Stomach smooth muscle (tissue), 2 donors: Measurements from ENCODE around the gene NCK2.
"Not testable (repeated sequence)": the region's sequence is repeated elsewhere in the genome, so short reads cannot be mapped to it uniquely, and the experiment has no call there.

Experiments
- H3K27ac ChIP-seq: one replicate; pipeline ENCODE4 v1.7.0; 2013; ENCODE audit warnings: mild to moderate bottlenecking, low read length, inconsistent platforms
- H3K27me3 ChIP-seq, 2 donors: one replicate each; pipeline ENCODE4 v1.7.0; 2013; ENCODE audit warnings: low read length in 2 of 2; ENCODE audit not compliant: insufficient read depth in 2 of 2, control insufficient read depth in 1 of 2
- H3K36me3 ChIP-seq, 2 donors: one replicate each; pipeline ENCODE4 v1.7.0; 2013; ENCODE audit warnings: low read length in 2 of 2; ENCODE audit not compliant: control insufficient read depth in 2 of 2, insufficient read depth in 2 of 2
- H3K4me1 ChIP-seq: one replicate; pipeline ENCODE4 v1.7.0; 2013; ENCODE audit warnings: low read length; ENCODE audit not compliant: control insufficient read depth, insufficient read depth
- H3K4me3 ChIP-seq, 2 donors: one replicate each; pipeline ENCODE4 v1.7.0; 2013; ENCODE audit warnings: low read length in 2 of 2
- H3K9ac ChIP-seq, 2 donors: one replicate each; pipeline ENCODE4 v1.7.0; 2013; ENCODE audit warnings: low read length in 2 of 2, mild to moderate bottlenecking in 1 of 2
- H3K9me3 ChIP-seq, 2 donors: one replicate each; pipeline ENCODE4 v1.7.0; 2013; ENCODE audit warnings: low read length in 2 of 2; ENCODE audit not compliant: control insufficient read depth in 2 of 2
- donor health status: healthy.
- donor health status: Pancreatic carcinoma.

Gene NCK2

DNA sequence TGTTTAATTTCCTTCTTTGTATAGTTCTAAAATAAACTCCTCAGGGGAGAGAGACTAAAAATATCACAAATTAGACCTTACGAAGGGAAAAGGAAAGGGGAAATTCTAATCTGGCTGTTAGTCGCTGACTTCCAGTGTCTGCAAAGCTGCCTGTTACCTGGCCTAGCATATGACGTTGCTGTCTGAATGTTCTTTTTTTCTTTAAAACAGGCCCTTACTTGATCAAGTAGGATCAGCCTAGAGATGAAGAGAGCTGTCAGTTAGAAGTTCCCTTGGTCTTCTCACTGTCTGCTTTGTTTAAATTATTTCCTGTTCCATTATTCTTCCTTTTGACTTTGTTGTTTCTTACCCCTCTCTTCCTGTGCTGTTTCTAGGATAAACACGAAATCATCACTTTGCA, 11.2 kb downstream of the NCK2 start:
- no peaks in the 10 kb centered on the region for H3K27me3 ChIP-seq
- H3K27ac ChIP-seq: no peak overlapping the region
- peaks cover 0 to 2% of the 10 kb centered on the region in 2 donors for H3K36me3 ChIP-seq
- H3K4me3 ChIP-seq: no peak overlapping the region
- no peak overlapping the region for H3K9ac ChIP-seq
- no peaks in the 10 kb centered on the region for H3K9me3 ChIP-seq
- peaks cover 22% of the 10 kb centered on the region for H3K4me1 ChIP-seq

DNA sequence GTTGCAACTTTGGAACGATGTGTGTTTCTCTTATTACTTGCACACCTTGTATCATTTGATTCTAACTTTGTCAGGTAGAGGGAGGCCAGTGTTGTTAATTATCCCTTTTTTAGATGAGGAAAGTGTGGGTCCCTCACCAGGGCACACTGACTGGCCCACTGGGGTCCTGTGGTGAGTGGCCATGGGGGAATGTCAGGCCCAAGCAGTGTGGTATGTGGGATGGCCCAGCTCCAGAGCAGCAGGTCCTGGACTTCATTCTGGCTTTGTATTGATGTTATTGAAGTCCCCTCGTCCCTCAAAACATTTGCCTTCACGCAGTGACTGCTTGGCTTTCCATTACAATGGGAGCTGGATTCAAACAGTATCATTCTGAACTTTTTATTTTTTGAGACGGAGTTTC, 11.7 kb downstream of the NCK2 start:
- Histone ChIP-seq H3K27me3 (no peaks in the 10 kb centered on the region), H3K4me1 (peaks cover 21% of the 10 kb centered on the region), H3K4me3 (no peak overlapping the region), H3K9me3 (no peaks in the 10 kb centered on the region), H3K9ac (no peak overlapping the region), H3K27ac (no peak overlapping the region), H3K36me3 (peaks cover 0 to 2% of the 10 kb centered on the region in 2 donors)

DNA sequence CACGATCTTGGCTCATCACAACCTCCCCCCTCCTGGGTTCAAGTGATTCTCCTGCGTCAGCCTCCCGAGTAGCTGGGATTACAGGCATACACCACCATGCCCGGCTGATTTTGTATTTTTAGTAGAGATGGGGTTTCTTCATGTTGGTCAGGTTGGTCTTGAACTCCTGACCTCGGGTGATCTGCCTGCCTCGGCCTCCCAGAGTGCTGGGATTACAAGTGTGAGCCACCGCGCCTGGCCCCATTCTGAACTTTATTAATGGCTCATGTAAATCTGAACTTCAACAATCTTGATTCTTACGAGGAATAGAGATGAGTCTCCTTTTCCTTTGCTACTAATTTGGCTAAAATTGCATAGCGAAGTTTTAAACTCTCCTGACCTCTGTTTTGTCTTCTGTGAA, 12.2 kb downstream of the NCK2 start:
- H3K9ac ChIP-seq, H3K9me3 ChIP-seq, H3K27ac ChIP-seq, H3K27me3 ChIP-seq, H3K36me3 ChIP-seq, H3K4me3 ChIP-seq: not testable (repeated sequence)
- peaks cover 21% of the 10 kb centered on the region for H3K4me1 ChIP-seq

DNA sequence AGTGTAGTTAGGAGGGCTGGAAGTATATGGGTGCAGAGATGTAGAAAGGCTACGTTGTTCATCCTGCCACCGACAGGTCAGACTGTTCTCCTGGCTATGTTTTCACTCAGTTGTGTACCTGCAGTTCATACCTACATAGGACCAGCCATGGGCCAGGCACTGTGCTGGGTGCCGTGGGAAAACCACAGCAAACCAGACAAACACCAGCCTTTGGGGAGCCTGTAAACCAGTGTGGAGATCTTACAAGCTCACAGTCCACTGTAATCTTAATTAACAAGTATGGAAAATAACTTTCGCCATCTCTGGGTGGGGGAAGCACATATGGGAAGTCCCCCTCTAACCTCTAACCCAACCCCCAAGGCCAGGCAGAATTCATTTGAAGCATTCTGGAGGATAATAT, 12.7 kb downstream of the NCK2 start:
- Histone ChIP-seq H3K4me1 (peaks cover 26% of the 10 kb centered on the region), H3K36me3 (no peaks in the 10 kb centered on the region), H3K9ac (no peak overlapping the region), H3K9me3 (no peaks in the 10 kb centered on the region), H3K27me3 (no peaks in the 10 kb centered on the region), H3K27ac (no peak overlapping the region), H3K4me3 (no peak overlapping the region)

DNA sequence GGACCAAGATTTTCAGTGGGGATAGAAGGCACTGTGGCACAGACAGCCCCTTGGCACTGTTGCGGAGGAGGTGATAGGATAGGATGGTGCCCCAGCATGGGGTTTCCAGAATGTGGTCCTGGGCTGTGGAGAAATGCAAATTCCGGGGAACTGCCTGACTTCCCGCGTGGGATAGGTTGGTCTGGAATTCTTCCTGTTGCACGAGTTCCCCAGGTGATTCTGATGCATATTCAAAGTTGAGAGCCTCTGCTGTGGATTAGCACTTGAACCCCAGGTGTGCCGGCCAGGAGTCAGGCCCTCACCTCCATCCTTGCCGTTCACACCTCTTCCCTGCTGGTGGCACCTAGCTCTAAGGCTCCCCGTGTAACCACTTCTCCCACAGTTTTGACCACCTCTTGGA, 15.5 kb downstream of the NCK2 start:
- Histone ChIP-seq H3K9ac (no peak overlapping the region), H3K27me3 (no peaks in the 10 kb centered on the region), H3K4me3 (no peak overlapping the region), H3K4me1 (peaks cover 31% of the 10 kb centered on the region), H3K36me3 (no peaks in the 10 kb centered on the region), H3K9me3 (no peaks in the 10 kb centered on the region), H3K27ac (no peak overlapping the region)

DNA sequence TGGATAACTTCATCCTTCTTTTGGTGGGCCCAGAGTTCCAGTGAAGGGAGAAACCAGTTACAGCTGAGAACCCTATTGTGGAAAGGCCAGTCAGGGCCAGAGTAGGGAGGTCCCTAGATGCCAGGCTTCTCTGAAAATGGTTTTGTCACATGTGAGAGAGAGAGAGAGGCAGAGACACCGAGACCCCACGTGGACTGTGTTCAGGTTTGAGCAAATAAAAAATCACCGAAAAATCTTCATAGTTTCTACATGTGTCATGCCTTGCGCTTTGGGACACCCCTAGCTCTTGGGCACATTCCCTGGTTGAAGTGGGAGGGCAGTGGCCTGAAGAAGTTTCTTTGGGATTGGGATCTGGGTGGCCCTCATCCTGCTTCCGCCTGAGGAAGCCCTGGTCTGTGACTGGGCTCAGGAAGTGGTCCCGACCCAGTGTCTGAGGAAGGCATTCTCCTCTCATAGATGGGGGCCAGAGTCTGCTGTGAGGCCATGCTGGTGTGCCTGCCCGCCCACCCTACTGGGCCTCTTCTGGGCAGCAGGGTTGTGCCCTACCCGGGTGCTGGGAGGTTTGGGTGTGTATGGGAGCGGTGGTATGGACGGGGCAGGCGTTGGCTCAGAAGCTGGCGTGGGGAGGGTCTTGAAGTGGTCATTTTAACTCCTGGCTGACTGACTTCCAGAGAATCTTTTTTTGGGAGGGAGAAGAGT, 16.1 kb downstream of the NCK2 start:
- no peaks in the 10 kb centered on the region for H3K36me3 ChIP-seq
- H3K4me1 ChIP-seq: peaks cover 29% of the 10 kb centered on the region
- no peak overlapping the region for H3K4me3 ChIP-seq
- H3K27ac ChIP-seq: no peak overlapping the region
- H3K27me3 ChIP-seq: no peaks in the 10 kb centered on the region
- no peaks in the 10 kb centered on the region for H3K9me3 ChIP-seq
- no peak overlapping the region for H3K9ac ChIP-seq

DNA sequence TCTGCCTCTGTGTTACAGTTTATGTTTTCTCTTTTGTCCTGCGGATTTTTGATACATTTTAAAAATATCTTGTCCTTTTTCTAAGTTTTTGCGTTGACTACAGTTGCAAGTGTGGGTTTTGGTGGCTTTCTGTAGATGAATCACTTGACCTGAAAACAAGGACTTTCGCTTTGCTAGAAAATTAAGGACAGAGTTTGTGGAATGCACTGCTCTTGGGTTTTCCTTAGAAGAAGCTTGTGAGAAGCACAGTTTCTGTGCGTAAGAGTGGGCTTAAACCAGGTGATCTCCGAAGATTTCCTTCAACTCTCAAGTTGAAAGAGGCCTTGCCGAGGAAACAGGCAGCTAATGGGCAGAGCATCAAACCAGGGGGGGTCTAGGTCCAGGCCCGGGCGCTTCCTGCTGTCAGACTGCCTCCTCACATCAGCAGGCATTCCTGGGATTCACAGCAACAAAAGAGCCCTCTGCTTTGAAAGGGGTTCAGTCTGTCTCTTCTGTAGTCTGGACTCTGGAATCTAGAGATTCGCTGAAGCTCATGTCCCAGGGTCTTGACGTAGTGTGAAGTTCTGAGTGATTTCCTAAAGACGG, 17.3 kb downstream of the NCK2 start:
- Histone ChIP-seq H3K9ac (no peak overlapping the region), H3K27ac (no peak overlapping the region), H3K4me1 (peaks cover 26% of the 10 kb centered on the region), H3K36me3 (peaks cover 0 to 8% of the 10 kb centered on the region in 2 donors), H3K9me3 (no peaks in the 10 kb centered on the region), H3K27me3 (no peaks in the 10 kb centered on the region), H3K4me3 (no peak overlapping the region)

DNA sequence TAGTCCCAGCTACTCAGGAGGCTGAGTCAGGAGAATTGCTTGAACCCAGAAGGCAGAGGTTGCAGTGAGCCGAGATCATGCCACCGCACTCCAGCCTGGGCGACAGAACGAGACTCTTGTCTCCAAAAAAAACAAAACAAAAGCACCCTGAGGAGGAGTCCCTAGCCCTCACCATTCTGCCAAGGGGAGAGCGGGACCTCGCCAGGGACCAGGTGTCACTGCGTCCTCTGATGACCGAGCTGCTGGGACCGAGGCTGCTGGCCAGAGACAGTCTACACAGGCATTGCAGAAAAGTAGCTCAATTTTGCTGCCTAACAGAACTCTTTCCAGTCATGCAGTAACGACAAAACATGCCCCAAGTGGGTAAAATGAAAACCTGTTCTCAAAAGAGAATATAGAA, 18.4 kb downstream of the NCK2 start:
- no peak overlapping the region for H3K4me3 ChIP-seq
- H3K9ac ChIP-seq: no peak overlapping the region
- peaks cover 0 to 9% of the 10 kb centered on the region in 2 donors for H3K36me3 ChIP-seq
- no peaks in the 10 kb centered on the region for H3K9me3 ChIP-seq
- peaks cover 23% of the 10 kb centered on the region for H3K4me1 ChIP-seq
- H3K27ac ChIP-seq: no peak overlapping the region
- H3K27me3 ChIP-seq: no peaks in the 10 kb centered on the region

DNA sequence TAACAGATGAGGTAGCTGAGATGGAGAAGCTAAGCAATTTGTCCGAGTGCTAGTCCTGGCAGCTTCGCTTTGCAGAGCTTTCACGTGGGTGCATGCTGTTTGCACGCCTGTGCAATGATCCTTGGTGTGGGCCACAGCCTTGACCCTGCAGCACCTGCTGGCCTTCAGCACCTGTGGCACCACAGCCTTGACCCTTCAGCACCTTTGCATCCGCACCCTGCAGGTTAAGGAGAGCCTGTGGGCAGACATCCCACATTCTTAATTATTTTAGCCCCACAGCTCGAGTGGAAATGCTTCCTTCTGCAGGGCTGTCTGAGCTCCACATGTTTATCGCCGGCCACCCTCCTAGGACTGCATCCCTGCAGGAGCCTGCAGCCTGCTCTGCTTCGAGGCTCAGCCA, 19.3 kb downstream of the NCK2 start:
- Histone ChIP-seq H3K4me3 (no peak overlapping the region), H3K36me3 (peaks cover 0 to 9% of the 10 kb centered on the region in 2 donors), H3K27me3 (no peaks in the 10 kb centered on the region), H3K9ac (no peak overlapping the region), H3K9me3 (no peaks in the 10 kb centered on the region), H3K4me1 (peaks cover 23% of the 10 kb centered on the region), H3K27ac (no peak overlapping the region)

DNA sequence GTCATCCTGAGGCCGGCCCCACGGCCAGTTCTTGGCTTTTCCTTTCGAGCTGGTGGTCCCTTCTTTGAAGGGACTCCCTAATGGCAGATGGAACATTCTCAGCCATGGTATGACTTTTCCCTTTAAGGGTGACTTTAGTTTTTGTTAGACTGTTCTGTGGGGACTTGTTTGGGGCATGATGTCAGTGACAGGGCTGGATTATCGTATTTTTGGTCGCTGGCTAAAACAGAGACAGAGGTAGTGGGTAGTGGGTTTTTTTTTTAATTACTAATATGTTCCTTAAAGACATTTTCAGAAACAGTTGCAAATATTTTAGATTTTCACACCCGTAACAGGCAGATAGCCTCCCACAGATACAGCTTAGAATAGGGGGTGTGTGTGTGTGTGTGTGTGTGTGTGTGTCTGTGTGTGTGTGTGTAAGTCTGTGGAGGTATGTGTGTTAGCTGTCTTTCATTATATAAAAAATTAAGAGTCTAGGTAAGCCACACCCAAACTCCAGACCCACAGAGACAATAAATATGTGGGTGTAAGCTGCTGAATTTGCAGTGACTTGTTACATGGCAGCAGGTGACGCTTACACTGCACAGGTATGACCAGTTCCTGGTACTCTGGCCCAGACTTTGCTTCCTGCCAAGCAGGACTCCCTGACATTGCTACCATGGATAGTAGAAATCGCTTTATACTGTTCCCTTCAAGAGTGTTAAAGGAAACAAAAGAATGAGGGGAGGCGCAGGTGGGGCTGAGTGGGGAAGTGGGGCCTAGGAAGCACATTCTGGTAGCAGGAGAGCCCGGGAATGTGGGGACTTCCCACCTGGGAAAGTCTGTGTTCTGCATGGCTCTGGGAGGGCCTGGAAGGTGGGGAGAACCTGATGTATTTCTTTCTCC, 20.9 kb downstream of the NCK2 start:
- peaks cover 25% of the 10 kb centered on the region for H3K4me1 ChIP-seq
- H3K9me3 ChIP-seq: no peaks in the 10 kb centered on the region
- H3K27ac ChIP-seq: no peak overlapping the region
- H3K27me3 ChIP-seq: no peaks in the 10 kb centered on the region
- no peak overlapping the region for H3K9ac ChIP-seq
- H3K36me3 ChIP-seq: peaks cover 0 to 9% of the 10 kb centered on the region in 2 donors
- no peak overlapping the region for H3K4me3 ChIP-seq
